ENCODE data around the gene CDKAL1. TPM values are rescaled to one million over a fixed set of nuclear protein-coding genes. Genes with fewer than 3 reads are reported as not detected.

Gene CDKAL1
- total RNA-seq, 1 donor from 2014 or later = 39.6 TPM

DNA sequence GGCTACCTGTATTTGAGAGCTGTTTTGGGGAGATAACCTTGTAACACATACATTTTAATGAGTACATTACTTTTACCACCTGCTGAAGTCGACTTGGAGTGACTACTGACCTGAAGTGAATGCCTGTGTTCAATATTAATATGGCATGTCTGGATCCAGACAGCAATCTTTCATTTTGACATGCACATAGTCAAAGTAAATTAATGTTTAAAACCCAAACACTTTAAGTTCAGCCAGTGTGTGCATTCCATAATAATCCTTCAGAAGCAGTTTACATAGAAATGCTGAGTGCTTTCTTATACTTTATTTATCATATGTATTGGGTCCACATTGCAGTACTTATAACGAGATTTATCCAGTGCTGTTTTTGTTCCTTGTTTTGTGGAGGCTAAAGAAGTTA is 38.0 kb downstream of the CDKAL1 start:
- no peak overlapping the region for H3K27ac ChIP-seq
- H3K4me3 Mint-ChIP-seq = no peak overlapping the region

DNA sequence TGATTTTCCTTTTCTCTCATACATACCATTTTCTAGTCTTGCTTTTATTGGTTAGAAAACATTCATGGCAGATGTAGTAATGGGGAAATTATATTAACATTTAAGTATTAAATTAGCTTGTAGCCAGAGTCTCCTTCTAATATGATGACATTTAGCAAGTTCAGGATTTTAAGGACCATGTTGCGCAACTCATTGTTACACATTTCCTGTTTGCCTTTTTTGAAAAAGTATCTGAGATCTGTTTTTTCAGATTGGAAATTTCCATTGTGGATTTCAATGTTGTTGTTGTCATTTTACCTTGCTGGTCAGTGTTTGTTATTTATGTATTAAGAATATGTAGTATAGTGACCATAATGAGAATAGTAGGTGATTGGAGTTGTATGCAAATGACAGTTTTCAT is 38.7 kb downstream of the CDKAL1 start:
- Histone ChIP-seq H4K20me1 (ENCODE audit: low read depth) (no peaks in the 10 kb centered on the region), H3K27me3 (no peaks in the 10 kb centered on the region), H3K36me3 (no peaks in the 10 kb centered on the region), H3K4me2 (no peak overlapping the region), H2AFZ (replicated peaks) (no peak overlapping the region), H3K79me2 (ENCODE audit: low read depth) (no peaks in the 10 kb centered on the region), H3K4me3 (no peak overlapping the region), H3K27ac (no peak overlapping the region), H3K9me3 (ENCODE audit: low read depth) (no peaks in the 10 kb centered on the region), H3K9ac (no peak overlapping the region), H3F3A (ENCODE audit: low read depth) (no peaks in the 10 kb centered on the region), H3K4me1 (no peaks in the 10 kb centered on the region)
- peaks cover 4% of the 10 kb centered on the region for H3K36me3 Mint-ChIP-seq
- H3K4me1 Mint-ChIP-seq = peaks cover 5% of the 10 kb centered on the region
- no peaks in the 10 kb centered on the region for H3K27me3 Mint-ChIP-seq (ENCODE audit: insufficient read depth, low read depth)
- no peak for DNase-seq (ENCODE audit: low spot score)
- H3K9me3 Mint-ChIP-seq = peaks cover 2% of the 10 kb centered on the region
- TF ChIP-seq EZH2phosphoT487 (IDR thresholded peaks at IDR 0.05) = no peak
- TF ChIP-seq EZH2 (IDR thresholded peaks at IDR 0.05) = no peak
- TF ChIP-seq, protein P1, sequence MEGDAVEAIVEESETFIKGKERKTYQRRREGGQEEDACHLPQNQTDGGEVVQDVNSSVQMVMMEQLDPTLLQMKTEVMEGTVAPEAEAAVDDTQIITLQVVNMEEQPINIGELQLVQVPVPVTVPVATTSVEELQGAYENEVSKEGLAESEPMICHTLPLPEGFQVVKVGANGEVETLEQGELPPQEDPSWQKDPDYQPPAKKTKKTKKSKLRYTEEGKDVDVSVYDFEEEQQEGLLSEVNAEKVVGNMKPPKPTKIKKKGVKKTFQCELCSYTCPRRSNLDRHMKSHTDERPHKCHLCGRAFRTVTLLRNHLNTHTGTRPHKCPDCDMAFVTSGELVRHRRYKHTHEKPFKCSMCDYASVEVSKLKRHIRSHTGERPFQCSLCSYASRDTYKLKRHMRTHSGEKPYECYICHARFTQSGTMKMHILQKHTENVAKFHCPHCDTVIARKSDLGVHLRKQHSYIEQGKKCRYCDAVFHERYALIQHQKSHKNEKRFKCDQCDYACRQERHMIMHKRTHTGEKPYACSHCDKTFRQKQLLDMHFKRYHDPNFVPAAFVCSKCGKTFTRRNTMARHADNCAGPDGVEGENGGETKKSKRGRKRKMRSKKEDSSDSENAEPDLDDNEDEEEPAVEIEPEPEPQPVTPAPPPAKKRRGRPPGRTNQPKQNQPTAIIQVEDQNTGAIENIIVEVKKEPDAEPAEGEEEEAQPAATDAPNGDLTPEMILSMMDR (IDR thresholded peaks at IDR 0.05) = no peak
- H3K27ac Mint-ChIP-seq = no peak overlapping the region
- H3K4me3 Mint-ChIP-seq = no peak overlapping the region

More for the DNA sequence above, 38.0 kb downstream of the CDKAL1 start:
- H3K36me3 Mint-ChIP-seq = peaks cover 4% of the 10 kb centered on the region
- Histone ChIP-seq H3F3A (ENCODE audit: low read depth) (no peaks in the 10 kb centered on the region), H2AFZ (replicated peaks) (no peak overlapping the region), H3K9ac (no peak overlapping the region), H3K4me2 (no peak overlapping the region), H3K36me3 (no peaks in the 10 kb centered on the region), H3K4me3 (no peak overlapping the region), H3K9me3 (ENCODE audit: low read depth) (no peaks in the 10 kb centered on the region), H3K79me2 (ENCODE audit: low read depth) (no peaks in the 10 kb centered on the region), H4K20me1 (ENCODE audit: low read depth) (no peaks in the 10 kb centered on the region), H3K4me1 (no peaks in the 10 kb centered on the region), H3K27me3 (no peaks in the 10 kb centered on the region)
- TF ChIP-seq EZH2phosphoT487 (IDR thresholded peaks at IDR 0.05) = no peak
- TF ChIP-seq, protein P1 (IDR thresholded peaks at IDR 0.05) = no peak
- TF ChIP-seq EZH2 (IDR thresholded peaks at IDR 0.05) = no peak
- H3K4me1 Mint-ChIP-seq = peaks cover 5% of the 10 kb centered on the region
- peaks cover 2% of the 10 kb centered on the region for H3K9me3 Mint-ChIP-seq
- DNase-seq (ENCODE audit: low spot score) = no peak
- H3K27me3 Mint-ChIP-seq (ENCODE audit: insufficient read depth, low read depth) = no peaks in the 10 kb centered on the region
- no peak overlapping the region for H3K27ac Mint-ChIP-seq

DNA sequence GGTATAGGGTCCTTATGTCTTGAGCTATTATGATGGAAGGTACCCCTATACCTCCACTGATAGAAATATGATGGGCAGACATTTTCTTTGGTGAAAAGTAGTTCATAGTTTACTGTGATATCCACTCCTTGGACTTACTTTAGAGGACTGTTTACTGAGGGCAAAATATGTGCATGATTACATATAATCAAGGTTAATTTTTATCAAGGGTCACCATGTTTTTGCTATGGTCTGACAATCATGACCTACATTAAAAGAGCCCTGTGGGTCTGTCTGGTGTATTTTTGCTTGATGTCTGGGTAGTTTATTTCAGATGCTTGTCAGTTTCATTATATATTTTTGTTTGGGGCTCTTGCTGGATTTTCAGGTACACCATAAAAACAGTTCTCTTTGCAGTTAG is 40.1 kb downstream of the CDKAL1 start:
- Histone ChIP-seq H3K27me3 (no peaks in the 10 kb centered on the region), H3F3A (ENCODE audit: low read depth) (no peaks in the 10 kb centered on the region), H2AFZ (replicated peaks) (no peak overlapping the region), H3K4me1 (no peaks in the 10 kb centered on the region), H3K27ac (no peak overlapping the region), H4K20me1 (ENCODE audit: low read depth) (no peaks in the 10 kb centered on the region), H3K36me3 (no peaks in the 10 kb centered on the region), H3K4me2 (no peak overlapping the region), H3K9ac (no peak overlapping the region), H3K79me2 (ENCODE audit: low read depth) (no peaks in the 10 kb centered on the region), H3K9me3 (ENCODE audit: low read depth) (no peaks in the 10 kb centered on the region), H3K4me3 (no peak overlapping the region)
- TF ChIP-seq EZH2phosphoT487 (IDR thresholded peaks at IDR 0.05) (no peak), EZH2 (IDR thresholded peaks at IDR 0.05) (no peak)
- TF ChIP-seq, protein P1 (IDR thresholded peaks at IDR 0.05) = no peak
- Mint-ChIP-seq H3K27ac (no peak overlapping the region), H3K36me3 (peaks cover 3% of the 10 kb centered on the region), H3K4me1 (peaks cover 5% of the 10 kb centered on the region), H3K4me3 (no peak overlapping the region), H3K9me3 (no peaks in the 10 kb centered on the region), H3K27me3 (ENCODE audit: insufficient read depth, low read depth) (no peaks in the 10 kb centered on the region)
- DNase-seq (ENCODE audit: low spot score) = no peak

All from neural progenitor cell (in vitro differentiated cells).